ENCODE results near the gene IQGAP2.

GRCh38 chr5:76524101-76524835 lies 121.2 kb downstream of the IQGAP2 start:
- TF ChIP-seq CTCF (IDR thresholded peaks at IDR 0.05) (no peak), POLR2A (IDR thresholded peaks at IDR 0.05) (no peak)

Measured in testis (tissue), 2 donors.